Thoracic aorta (tissue), 2 donors: ENCODE data around the gene LFNG. TPM values are rescaled to one million over a fixed set of nuclear protein-coding genes. Genes with fewer than 3 reads are reported as not detected.
A peak's percentile ranks its signal among the peaks of the same experiment; 100 is the strongest.

Experiments
- ATAC-seq: fragments of 150-250 bp; one replicate; pipeline ENCODE4 v1.8.0; 2017; ENCODE audit warnings: low read depth; ENCODE audit not compliant: insufficient number of reproducible peaks, low FRiP score
- DNase-seq: peaks from one replicate; pipeline ENCODE4 v3.0.0-alpha.2; 2020; ENCODE audit warnings: low spot score
- H3K27ac ChIP-seq, 2 donors: fragments of 200-600 bp; sonication (generic); 1 replicate in 1 of 2; 2 replicates in 1 of 2; pipeline ENCODE4 v1.5.1; 2016; ENCODE audit warnings: mild to moderate bottlenecking in 2 of 2, moderate library complexity in 2 of 2
- H3K27me3 ChIP-seq: fragments of 200-600 bp; sonication (generic); replicated peaks from 2 replicates; pipeline ENCODE4 v1.6.0; 2016; ENCODE audit warnings: mild to moderate bottlenecking; ENCODE audit not compliant: insufficient read depth
- H3K36me3 ChIP-seq: fragments of 200-600 bp; sonication (generic); one replicate; pipeline ENCODE4 v1.5.1; 2016
- H3K4me1 ChIP-seq, 2 donors: fragments of 200-600 bp; sonication (generic); 1 replicate in 1 of 2; 2 replicates in 1 of 2; pipeline versions ENCODE4 v1.5.1 to v1.6.0; 2016; ENCODE audit warnings: low read depth in 2 of 2, mild to moderate bottlenecking in 1 of 2; ENCODE audit not compliant: control insufficient read depth in 1 of 2
- H3K4me3 ChIP-seq: fragments of 200-600 bp; sonication (generic); 2 replicates; pipeline ENCODE4 v1.5.1; 2016; ENCODE audit warnings: mild to moderate bottlenecking
- H3K9me3 ChIP-seq: fragments of 200-600 bp; sonication (generic); 2 replicates; pipeline ENCODE4 v1.5.1; 2016
- total RNA-seq, 2 donors: library from RNA; depleted of rRNA; stranded (reverse); fragments of >200 nt; gene quantifications; one replicate each; pipeline versions ENCODE4 v1.1.0 to v1.2.3, GENCODE V29; 2016
- TF ChIP-seq, protein P1 (sequence below): fragments of 200-600 bp; sonication (generic); IDR thresholded peaks from one replicate; pipeline ENCODE4 v1.5.1; 2019; ENCODE audit warnings: antibody characterized with exemption

The LFNG gene
- total RNA-seq, 2 donors from 2014 or later, result 8.0 to 24.1 TPM

DNA sequence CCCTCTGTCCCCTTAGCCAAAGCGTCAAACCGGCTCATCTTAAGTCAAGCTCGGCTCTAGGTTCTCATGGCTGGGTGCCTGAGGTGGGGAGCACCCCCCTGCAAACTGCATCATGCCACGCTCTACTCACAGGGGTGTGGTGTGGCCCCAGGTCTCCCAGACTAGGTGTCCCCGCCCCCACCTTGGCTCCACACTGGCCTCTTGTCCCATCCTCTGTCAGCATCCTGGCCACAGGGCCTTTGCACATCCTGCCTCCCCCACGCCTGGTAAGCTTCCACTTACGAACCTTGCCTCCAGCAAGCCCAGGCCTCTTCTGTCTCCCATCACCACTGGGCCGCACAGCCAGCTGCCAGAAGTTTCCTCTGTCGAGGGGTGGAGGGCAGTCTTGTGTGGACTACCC lies 23.2 kb upstream of the LFNG start:
- Histone ChIP-seq H3K27me3 (no peaks in the 10 kb centered on the region), H3K4me1 (no peaks in the 10 kb centered on the region), H3K36me3 (no peaks in the 10 kb centered on the region), H3K9me3 (no peaks in the 10 kb centered on the region), H3K4me3 (no peak overlapping the region), H3K27ac (no peak overlapping the region)
- ATAC-seq, result no peak
- TF ChIP-seq, protein P1, sequence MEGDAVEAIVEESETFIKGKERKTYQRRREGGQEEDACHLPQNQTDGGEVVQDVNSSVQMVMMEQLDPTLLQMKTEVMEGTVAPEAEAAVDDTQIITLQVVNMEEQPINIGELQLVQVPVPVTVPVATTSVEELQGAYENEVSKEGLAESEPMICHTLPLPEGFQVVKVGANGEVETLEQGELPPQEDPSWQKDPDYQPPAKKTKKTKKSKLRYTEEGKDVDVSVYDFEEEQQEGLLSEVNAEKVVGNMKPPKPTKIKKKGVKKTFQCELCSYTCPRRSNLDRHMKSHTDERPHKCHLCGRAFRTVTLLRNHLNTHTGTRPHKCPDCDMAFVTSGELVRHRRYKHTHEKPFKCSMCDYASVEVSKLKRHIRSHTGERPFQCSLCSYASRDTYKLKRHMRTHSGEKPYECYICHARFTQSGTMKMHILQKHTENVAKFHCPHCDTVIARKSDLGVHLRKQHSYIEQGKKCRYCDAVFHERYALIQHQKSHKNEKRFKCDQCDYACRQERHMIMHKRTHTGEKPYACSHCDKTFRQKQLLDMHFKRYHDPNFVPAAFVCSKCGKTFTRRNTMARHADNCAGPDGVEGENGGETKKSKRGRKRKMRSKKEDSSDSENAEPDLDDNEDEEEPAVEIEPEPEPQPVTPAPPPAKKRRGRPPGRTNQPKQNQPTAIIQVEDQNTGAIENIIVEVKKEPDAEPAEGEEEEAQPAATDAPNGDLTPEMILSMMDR, result no peak
- no peak for DNase-seq

GRCh38 chr7:2497065-2497464 lies 22.5 kb upstream of the LFNG start:
- Histone ChIP-seq H3K27ac (no peak overlapping the region), H3K4me1 (no peaks in the 10 kb centered on the region), H3K27me3 (no peaks in the 10 kb centered on the region), H3K9me3 (no peaks in the 10 kb centered on the region), H3K4me3 (no peak overlapping the region), H3K36me3 (no peaks in the 10 kb centered on the region)
- TF ChIP-seq, protein P1, result no peak
- DNase-seq, result no peak
- ATAC-seq, result peak; percentile 50

GRCh38 chr7:2497500-2498336 lies 21.9 kb upstream of the LFNG start:
- no peak for ATAC-seq
- Histone ChIP-seq H3K27ac (no peak overlapping the region), H3K36me3 (no peaks in the 10 kb centered on the region), H3K4me1 (no peaks in the 10 kb centered on the region), H3K27me3 (no peaks in the 10 kb centered on the region), H3K9me3 (no peaks in the 10 kb centered on the region), H3K4me3 (no peak overlapping the region)
- TF ChIP-seq, protein P1, result no peak
- DNase-seq, result no peak

DNA sequence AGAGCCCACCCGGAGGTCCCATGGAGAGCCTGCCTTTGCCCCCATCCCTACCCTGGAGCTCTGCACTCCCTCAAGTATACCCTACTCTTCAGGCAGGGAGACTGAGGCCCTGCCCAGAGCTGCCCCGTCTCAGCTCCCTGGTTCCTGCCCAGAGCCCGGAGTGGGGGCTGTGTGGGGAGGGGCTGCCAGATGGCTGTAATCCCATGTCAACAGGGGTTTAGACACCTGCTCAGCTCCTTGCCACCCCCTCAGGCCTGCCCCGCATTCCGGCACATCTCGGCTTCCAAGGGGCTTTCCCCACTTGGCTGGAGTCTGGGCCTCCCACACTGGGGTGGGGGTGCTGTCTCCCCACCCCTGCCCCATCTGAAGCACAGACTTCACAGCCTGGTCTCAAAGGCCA lies 20.9 kb upstream of the LFNG start:
- Histone ChIP-seq H3K4me3 (no peak overlapping the region), H3K27me3 (no peaks in the 10 kb centered on the region), H3K9me3 (no peaks in the 10 kb centered on the region), H3K27ac (no peak overlapping the region), H3K36me3 (no peaks in the 10 kb centered on the region), H3K4me1 (no peaks in the 10 kb centered on the region)
- DNase-seq, result no peak
- TF ChIP-seq, protein P1, result no peak
- ATAC-seq, result no peak

- H3K4me1 ChIP-seq, result no peaks in the 10 kb centered on the region
- ATAC-seq (no peak), DNase-seq (no peak)
- no peak overlapping the region for H3K27ac ChIP-seq
- H3K36me3 ChIP-seq, result no peaks in the 10 kb centered on the region
- no peaks in the 10 kb centered on the region for H3K9me3 ChIP-seq
- TF ChIP-seq, protein P1, result no peak
- H3K4me3 ChIP-seq, result no peak overlapping the region
- no peaks in the 10 kb centered on the region for H3K27me3 ChIP-seq
Observed at GRCh38 chr7:2499181-2499580, 20.4 kb upstream of the LFNG start.
